GM21367 (cell line): Measurements from ENCODE around the gene JPH3.

ENCODE experiments used
- ATAC-seq: cut with Tn5 transposase; IDR thresholded peaks from one replicate; pipeline ENCODE4 v1.9.1; 2021; ENCODE audit not compliant: unreplicated experiment

The JPH3 gene

GRCh38 chr16:87598431-87598830, 3.9 kb upstream of the JPH3 start:
- no peak for ATAC-seq

GRCh38 chr16:87600246-87600645, 2.1 kb upstream of the JPH3 start:
- no peak for ATAC-seq

GRCh38 chr16:87601401-87601981, 817 bp upstream of the JPH3 start:
- ATAC-seq = no peak

- no peak for ATAC-seq
Observed at GRCh38 chr16:87602821-87603683, 744 bp downstream of the JPH3 start.

- ATAC-seq = no peak
Observed at GRCh38 chr16:87603684-87604633, 1.7 kb downstream of the JPH3 start.

GRCh38 chr16:87604634-87605111, 2.4 kb downstream of the JPH3 start:
- no peak for ATAC-seq

- no peak for ATAC-seq
Observed at GRCh38 chr16:87607223-87607622, 4.9 kb downstream of the JPH3 start.

- no peak for ATAC-seq
Observed at GRCh38 chr16:87607871-87608270, 5.6 kb downstream of the JPH3 start.

GRCh38 chr16:87608400-87608985, 6.2 kb downstream of the JPH3 start:
- no peak for ATAC-seq

GRCh38 chr16:87610026-87610425, 7.7 kb downstream of the JPH3 start:
- ATAC-seq = no peak

GRCh38 chr16:87611456-87611855, 9.1 kb downstream of the JPH3 start:
- no peak for ATAC-seq

- ATAC-seq = no peak
Observed at GRCh38 chr16:87613961-87614360, 11.7 kb downstream of the JPH3 start.

- no peak for ATAC-seq
Observed at GRCh38 chr16:87615621-87616041, 13.3 kb downstream of the JPH3 start.

- ATAC-seq = no peak
Observed at GRCh38 chr16:87616556-87616955, 14.2 kb downstream of the JPH3 start.

GRCh38 chr16:87618216-87618615, 15.9 kb downstream of the JPH3 start:
- no peak for ATAC-seq

GRCh38 chr16:87619360-87620200, 17.3 kb downstream of the JPH3 start:
- no peak for ATAC-seq

- no peak for ATAC-seq
Observed at GRCh38 chr16:87620201-87620495, 17.8 kb downstream of the JPH3 start.

GRCh38 chr16:87621550-87621829, 19.2 kb downstream of the JPH3 start:
- no peak for ATAC-seq

- no peak for ATAC-seq
Observed at GRCh38 chr16:87621976-87622713, 19.8 kb downstream of the JPH3 start.
